GM12892 (cell line): ENCODE results near the gene CEBPG.

Source experiments
- POLR2A ChIP-seq: IDR thresholded peaks from 2 replicates; pipeline ENCODE4 v1.6.1; 2011; ENCODE audit warnings: low read depth, low read length, control low read depth
- POLR2AphosphoS5 ChIP-seq: IDR thresholded peaks from 2 replicates; pipeline ENCODE4 v1.6.1; 2011; ENCODE audit warnings: low read depth, low read length, control low read depth

GRCh38 chr19:33384983-33385382 lies 11.5 kb downstream of the CEBPG start:
- TF ChIP-seq POLR2A (no peak), POLR2AphosphoS5 (no peak)
